Cardiac fibroblast (primary cell): ENCODE measurements around the gene CLGN.
A peak's percentile ranks its signal among the peaks of the same experiment; 100 is the strongest.

ENCODE experiments used
- DNase-seq, 2 donors: peaks; one replicate each; pipeline versions ENCODE4 v3.0.0 to v3.0.0-alpha.2; 2010; ENCODE audit warnings: low read depth in 2 of 2
- H3K4me3 ChIP-seq, 2 donors: replicated peaks in 1 of 2; 1 replicate in 1 of 2; 2 replicates in 1 of 2; pipeline ENCODE4 v1.5.1; 2011; ENCODE audit warnings: low read depth in 2 of 2, low read length in 2 of 2, mild to moderate bottlenecking in 2 of 2, moderate library complexity in 1 of 2
- CTCF ChIP-seq: IDR thresholded peaks from one replicate; pipeline ENCODE4 v1.5.1; 2011; ENCODE audit warnings: low read depth, mild to moderate bottlenecking, low read length, inconsistent platforms

The CLGN gene

GRCh38 chr4:140343303-140343702 is 84.1 kb downstream of the CLGN start:
- no peak for TF ChIP-seq CTCF
- no peak overlapping the region for H3K4me3 ChIP-seq
- DNase-seq: peak; percentile 28 to 45

- no peak for DNase-seq
- TF ChIP-seq CTCF: no peak
- H3K4me3 ChIP-seq: no peak overlapping the region
Observed at GRCh38 chr4:140342620-140343019, 84.8 kb downstream of the CLGN start.
